Activated CD4-positive, CD25-positive, alpha-beta regulatory T cell (primary cell): ENCODE results near the gene PIGN.

Experiments
- DNase-seq, 4 experiments: peaks; one replicate each; lab custom pipeline; 2025; lab: John Stamatoyannopoulos, UW

PIGN gene

GRCh38 chr18:62001396-62001795 lies 185.5 kb downstream of the PIGN start:
- DNase-seq: no peak

GRCh38 chr18:61998957-61999356 lies 187.9 kb downstream of the PIGN start:
- DNase-seq: no peak

GRCh38 chr18:61998335-61998734 lies 188.5 kb downstream of the PIGN start:
- DNase-seq: no peak

- DNase-seq: no peak
Measured at GRCh38 chr18:61995618-61996017, 191.2 kb downstream of the PIGN start.

GRCh38 chr18:61993831-61994230 lies 193.0 kb downstream of the PIGN start:
- DNase-seq: no peak

- DNase-seq: no peak
Measured at GRCh38 chr18:61992923-61993322, 193.9 kb downstream of the PIGN start.

- DNase-seq: no peak
Measured at GRCh38 chr18:61992285-61992684, 194.6 kb downstream of the PIGN start.

- DNase-seq: no peak
Measured at GRCh38 chr18:61991836-61992235, 195.0 kb downstream of the PIGN start.

- no peak for DNase-seq
Measured at GRCh38 chr18:61991201-61991600, 195.7 kb downstream of the PIGN start.
